ENCODE data around the gene STARD10. TPM values are rescaled to one million over a fixed set of nuclear protein-coding genes. Genes with fewer than 3 reads are reported as not detected.

The STARD10 gene
- polyA plus RNA-seq, 2 of the 4 experiments (the other 2 are of a cell fraction): 21.2 to 23.2 TPM

- TF ChIP-seq NPAS2 (CRISPR knock-in tag; IDR thresholded peaks at IDR 0.05; ENCODE audit: borderline replicate concordance) (no peak), HEYL (CRISPR knock-in tag; IDR thresholded peaks at IDR 0.05) (no peak), FOSL2 (IDR thresholded peaks at IDR 0.05) (no peak), FOSL2 (CRISPR knock-in tag; IDR thresholded peaks at IDR 0.05) (no peak), KDM5A (IDR thresholded peaks at IDR 0.05) (no peak), RARB (CRISPR knock-in tag; IDR thresholded peaks at IDR 0.05) (no peak), JUN (IDR thresholded peaks at IDR 0.05) (peak; percentile 60 to 85; a peak in 3 of 5 replicates), MAX (IDR thresholded peaks at IDR 0.05) (no peak), ATOH8 (CRISPR knock-in tag; IDR thresholded peaks at IDR 0.05; ENCODE audit: low read depth) (no peak; the same call in 1 of the 2 replicates), ESRRA (IDR thresholded peaks at IDR 0.05; ENCODE audit: borderline replicate concordance, low read length) (no peak), MAFK (IDR thresholded peaks at IDR 0.05; ENCODE audit: partially characterized antibody) (no peak), RFX5 (IDR thresholded peaks at IDR 0.05) (no peak), NR3C1 (IDR thresholded peaks at IDR 0.05) (no peak), GATA3 (IDR thresholded peaks at IDR 0.05; ENCODE audit: borderline replicate concordance) (no peak), RCOR1 (IDR thresholded peaks at IDR 0.05; ENCODE audit: low read depth, low read length) (no peak), ZC3H11A (IDR thresholded peaks at IDR 0.05) (no peak), KDM1A (IDR thresholded peaks at IDR 0.05; ENCODE audit: low read depth) (no peak), CHD2 (IDR thresholded peaks at IDR 0.05; ENCODE audit: low read length, partially characterized antibody) (peak; percentile 38), TFCP2L1 (CRISPR knock-in tag; IDR thresholded peaks at IDR 0.05) (no peak), HOXA7 (CRISPR knock-in tag; IDR thresholded peaks at IDR 0.05) (no peak), FOXS1 (CRISPR knock-in tag; IDR thresholded peaks at IDR 0.05) (no peak), POLR2AphosphoS2 (conservative IDR thresholded peaks at IDR 0.05; ENCODE audit: low read length) (no peak)
- TF ChIP-seq, protein P1, sequence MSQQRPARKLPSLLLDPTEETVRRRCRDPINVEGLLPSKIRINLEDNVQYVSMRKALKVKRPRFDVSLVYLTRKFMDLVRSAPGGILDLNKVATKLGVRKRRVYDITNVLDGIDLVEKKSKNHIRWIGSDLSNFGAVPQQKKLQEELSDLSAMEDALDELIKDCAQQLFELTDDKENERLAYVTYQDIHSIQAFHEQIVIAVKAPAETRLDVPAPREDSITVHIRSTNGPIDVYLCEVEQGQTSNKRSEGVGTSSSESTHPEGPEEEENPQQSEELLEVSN (IDR thresholded peaks at IDR 0.05; ENCODE audit: borderline replicate concordance, low read depth): no peak; the same call in 1 of the 2 replicates
These were observed 20.7 kb upstream of the STARD10 start, which contains the start of gene ATG16L2 (continued) for GRCh38 chr11:72814286-72815109.

- POLR2A ChIA-PET: interaction anchor here (0.6 to 1.6 kb wide), 4 partner anchors 17 to 495 kb away, joined by 3 to 10 read pairs (median 7); partner anchors contain the start of gene STARD10
- H3K4me1 ChIP-seq: peaks cover 24% of the 10 kb centered on the region
- CTCF ChIA-PET: interaction anchor here (0.6 to 6.6 kb wide), 20 partner anchors 9 to 372 kb away, joined by 3 to 42 read pairs (median 6); partner anchors contain the start of gene STARD10
- H3K4me2 ChIP-seq: peak overlapping the region; percentile 93
- peak overlapping the region; percentile 58 for H3K4me3 ChIP-seq
- 3% methylated on average over 20 of the region's 47 CpGs for WGBS (ENCODE audit: missing lambda C conversion rate)
- DNase-seq (ENCODE audit: low read depth in 1 of 2, low spot score in 1 of 2) (peak; percentile 61 to 89), FAIRE-seq (no peak), ATAC-seq (peak; percentile 75 to 78)
- no peaks in the 10 kb centered on the region for H3K9me3 ChIP-seq
- peak overlapping the region; percentile 78 to 95 for H3K27ac ChIP-seq
- TF ChIP-seq, protein P2, sequence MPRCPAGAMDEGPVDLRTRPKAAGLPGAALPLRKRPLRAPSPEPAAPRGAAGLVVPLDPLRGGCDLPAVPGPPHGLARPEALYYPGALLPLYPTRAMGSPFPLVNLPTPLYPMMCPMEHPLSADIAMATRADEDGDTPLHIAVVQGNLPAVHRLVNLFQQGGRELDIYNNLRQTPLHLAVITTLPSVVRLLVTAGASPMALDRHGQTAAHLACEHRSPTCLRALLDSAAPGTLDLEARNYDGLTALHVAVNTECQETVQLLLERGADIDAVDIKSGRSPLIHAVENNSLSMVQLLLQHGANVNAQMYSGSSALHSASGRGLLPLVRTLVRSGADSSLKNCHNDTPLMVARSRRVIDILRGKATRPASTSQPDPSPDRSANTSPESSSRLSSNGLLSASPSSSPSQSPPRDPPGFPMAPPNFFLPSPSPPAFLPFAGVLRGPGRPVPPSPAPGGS (IDR thresholded peaks at IDR 0.05): peak; percentile 51; the same call in 1 of the 3 replicates
- TF ChIP-seq CHD4 (IDR thresholded peaks at IDR 0.05; ENCODE audit: borderline replicate concordance) (no peak), JUN (IDR thresholded peaks at IDR 0.05) (no peak; a peak in 2 of 5 replicates), RARB (CRISPR knock-in tag; IDR thresholded peaks at IDR 0.05) (0 out of 2 replicates have a peak, but pooled peaks have one; percentile 32), BHLHE40 (IDR thresholded peaks at IDR 0.05; ENCODE audit: low read depth, low read length) (peak; percentile 37; the same call in 1 of the 2 replicates), MAX (IDR thresholded peaks at IDR 0.05) (peak; percentile 94), ESRRA (IDR thresholded peaks at IDR 0.05; ENCODE audit: borderline replicate concordance, low read length) (no peak), EP300 (IDR thresholded peaks at IDR 0.05) (no peak), ZNF302 (CRISPR knock-in tag; IDR thresholded peaks at IDR 0.05) (no peak), HDAC2 (IDR thresholded peaks at IDR 0.05) (0 out of 2 replicates have a peak, but pooled peaks have one; percentile 43), USF2 (IDR thresholded peaks at IDR 0.05) (0 out of 2 replicates have a peak, but pooled peaks have one; percentile 13), MAFK (IDR thresholded peaks at IDR 0.05; ENCODE audit: partially characterized antibody) (no peak), EHF (CRISPR knock-in tag; IDR thresholded peaks at IDR 0.05) (peak; percentile 80; the same call in 1 of the 2 replicates), PHF8 (IDR thresholded peaks at IDR 0.05; ENCODE audit: borderline replicate concordance, low read depth) (peak; percentile 90), HOXB13 (CRISPR knock-in tag; IDR thresholded peaks at IDR 0.05; ENCODE audit: low read depth) (peak; percentile 73), MYC (IDR thresholded peaks at IDR 0.05; ENCODE audit: borderline replicate concordance, low read length) (peak; percentile 46; the same call in 1 of the 2 replicates)
These were observed 20.0 kb upstream of the STARD10 start for GRCh38 chr11:72813740-72814285.
